ENCODE data around the gene CDHR5.
"Not testable (repeated sequence)": the region's sequence is repeated elsewhere in the genome, so short reads cannot be mapped to it uniquely, and the experiment has no call there.

Gene CDHR5

DNA sequence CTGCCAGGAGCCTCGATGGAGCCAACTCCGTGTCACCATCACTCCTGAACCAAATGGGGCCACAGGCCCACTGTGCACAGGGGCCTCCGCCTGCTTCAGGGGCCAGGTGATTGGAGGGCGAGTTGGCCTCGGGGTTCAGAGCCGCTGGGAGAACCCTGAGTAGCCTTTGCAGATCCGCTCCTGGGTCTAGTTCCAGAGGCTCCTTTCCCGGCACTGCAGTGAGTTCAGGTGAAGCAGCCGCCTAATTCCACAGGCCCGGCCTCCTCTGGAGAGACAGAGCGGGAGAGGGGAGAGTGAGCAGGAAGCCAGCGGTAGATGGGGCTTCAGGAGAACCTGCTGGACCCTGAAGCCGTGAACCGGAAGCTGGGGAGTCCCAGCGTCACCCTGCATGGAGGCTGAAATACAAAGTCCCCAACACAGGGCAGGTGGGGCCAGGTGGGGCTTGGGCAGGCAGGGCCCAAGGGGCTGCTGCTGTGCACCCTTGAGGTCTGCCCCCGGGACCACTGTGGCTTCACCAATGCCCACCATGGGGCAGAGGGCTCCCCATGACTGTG, 34.9 kb upstream of the CDHR5 start:
- H3K36me3 ChIP-seq (ENCODE audit: control insufficient read depth in 5 of 5, insufficient read depth in 5 of 5, low read length in 5 of 5) = peaks cover 0 to 52% (median 27%) of the 10 kb centered on the region in 5 donors
- H3K27me3 ChIP-seq (ENCODE audit: control insufficient read depth in 5 of 5, insufficient read depth in 4 of 5, low read length in 5 of 5) = no peaks in the 10 kb centered on the region
- H3K4me1 ChIP-seq (ENCODE audit: control insufficient read depth in 5 of 5, insufficient read depth in 5 of 5, low read length in 5 of 5) = peaks cover 0 to 9% (median 0%) of the 10 kb centered on the region in 5 donors
- H3K9me3 ChIP-seq (ENCODE audit: control insufficient read depth in 5 of 5, low read length in 5 of 5) = no peaks in the 10 kb centered on the region
- no peak overlapping the region for H3K27ac ChIP-seq (ENCODE audit: low read depth, low read length)
- no peak overlapping the region for H3K9ac ChIP-seq (ENCODE audit: low read length in 5 of 5)
- no peak overlapping the region for H3K4me3 ChIP-seq (ENCODE audit: low read depth in 1 of 5, low read length in 5 of 5)

DNA sequence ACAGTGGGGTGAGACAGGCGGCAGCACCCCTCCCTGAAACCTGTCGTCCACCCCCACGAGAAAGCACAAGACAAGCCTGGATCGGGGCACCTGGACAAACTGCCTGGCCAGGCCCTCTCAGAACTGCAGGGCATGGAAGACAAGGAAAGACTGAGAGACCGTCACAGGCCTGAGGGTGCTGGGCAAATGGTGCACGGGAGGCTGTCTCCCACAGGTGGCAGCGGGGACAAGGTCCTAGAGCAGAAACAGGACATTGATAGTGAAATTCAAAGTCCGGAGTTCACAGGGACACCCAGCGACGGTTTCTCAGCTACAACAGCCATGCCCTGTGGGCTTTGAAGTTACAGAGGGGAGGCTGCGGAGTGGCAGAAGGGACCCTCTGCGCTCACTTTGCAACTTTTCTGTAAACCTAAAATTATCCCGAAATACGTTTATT, 33.0 kb upstream of the CDHR5 start:
- Histone ChIP-seq H3K27ac (ENCODE audit: low read depth, low read length) (no peak overlapping the region), H3K4me3 (ENCODE audit: low read depth in 1 of 5, low read length in 5 of 5) (no peak overlapping the region), H3K9ac (ENCODE audit: low read length in 5 of 5) (no peak overlapping the region), H3K9me3 (ENCODE audit: control insufficient read depth in 5 of 5, low read length in 5 of 5) (no peaks in the 10 kb centered on the region), H3K27me3 (ENCODE audit: control insufficient read depth in 5 of 5, insufficient read depth in 4 of 5, low read length in 5 of 5) (no peaks in the 10 kb centered on the region), H3K36me3 (ENCODE audit: control insufficient read depth in 5 of 5, insufficient read depth in 5 of 5, low read length in 5 of 5) (peaks cover 0 to 56% (median 30%) of the 10 kb centered on the region in 5 donors), H3K4me1 (ENCODE audit: control insufficient read depth in 5 of 5, insufficient read depth in 5 of 5, low read length in 5 of 5) (peaks cover 0 to 9% (median 0%) of the 10 kb centered on the region in 5 donors)

DNA sequence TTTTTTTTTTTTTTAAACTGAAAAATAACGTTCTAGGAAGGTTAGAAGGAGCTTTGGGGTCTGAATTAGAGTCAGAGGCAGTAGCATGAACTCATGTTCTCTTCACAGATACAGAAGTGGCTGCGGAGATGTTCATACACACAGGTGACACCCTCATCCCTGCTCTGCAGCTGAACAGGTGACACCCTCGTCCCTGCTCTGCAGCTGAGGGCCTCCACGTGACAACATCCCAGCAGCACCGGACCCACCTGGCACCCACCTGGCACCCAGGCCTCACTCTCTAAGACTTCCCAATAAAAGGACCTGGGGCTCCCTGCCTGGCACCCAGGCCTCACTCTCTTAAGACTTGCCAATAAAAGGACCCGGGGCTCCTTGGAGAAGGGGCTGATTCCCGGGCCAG, 32.1 kb upstream of the CDHR5 start:
- H3K36me3 ChIP-seq (ENCODE audit: control insufficient read depth in 5 of 5, insufficient read depth in 5 of 5, low read length in 5 of 5) = peaks cover 0 to 56% (median 30%) of the 10 kb centered on the region in 5 donors
- H3K9me3 ChIP-seq (ENCODE audit: control insufficient read depth in 5 of 5, low read length in 5 of 5) = no peaks in the 10 kb centered on the region
- no peak overlapping the region for H3K4me3 ChIP-seq (ENCODE audit: low read depth in 1 of 5, low read length in 5 of 5)
- peaks cover 0 to 9% (median 0%) of the 10 kb centered on the region in 5 donors for H3K4me1 ChIP-seq (ENCODE audit: control insufficient read depth in 5 of 5, insufficient read depth in 5 of 5, low read length in 5 of 5)
- no peaks in the 10 kb centered on the region for H3K27me3 ChIP-seq (ENCODE audit: control insufficient read depth in 5 of 5, insufficient read depth in 4 of 5, low read length in 5 of 5)
- no peak overlapping the region for H3K27ac ChIP-seq (ENCODE audit: low read depth, low read length)
- no peak overlapping the region for H3K9ac ChIP-seq (ENCODE audit: low read length in 5 of 5)

DNA sequence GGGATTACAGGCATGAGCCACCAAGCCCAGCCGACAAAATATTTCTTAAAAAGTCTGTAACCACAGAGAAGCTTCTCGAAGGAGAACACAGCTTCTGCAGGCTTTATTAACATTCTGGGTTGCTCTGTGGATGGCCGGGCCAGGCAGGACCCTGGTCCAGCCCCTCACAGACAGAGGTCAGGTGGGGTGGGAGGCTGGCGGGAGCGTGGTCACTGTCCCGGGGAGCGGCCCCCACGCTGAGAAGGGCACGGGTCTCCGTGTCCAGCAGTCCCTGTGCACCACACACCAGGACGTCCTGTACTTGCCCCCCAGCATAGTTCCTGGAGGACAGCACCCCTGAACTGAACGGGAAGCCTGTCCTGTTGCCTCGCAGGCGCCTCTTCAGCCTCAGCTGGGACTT, 31.7 kb upstream of the CDHR5 start:
- Histone ChIP-seq H3K9ac (ENCODE audit: low read length in 5 of 5) (no peak overlapping the region), H3K36me3 (ENCODE audit: control insufficient read depth in 5 of 5, insufficient read depth in 5 of 5, low read length in 5 of 5) (peaks cover 0 to 56% (median 30%) of the 10 kb centered on the region in 5 donors), H3K27ac (ENCODE audit: low read depth, low read length) (no peak overlapping the region), H3K4me3 (ENCODE audit: low read depth in 1 of 5, low read length in 5 of 5) (no peak overlapping the region), H3K9me3 (ENCODE audit: control insufficient read depth in 5 of 5, low read length in 5 of 5) (no peaks in the 10 kb centered on the region), H3K27me3 (ENCODE audit: control insufficient read depth in 5 of 5, insufficient read depth in 4 of 5, low read length in 5 of 5) (no peaks in the 10 kb centered on the region), H3K4me1 (ENCODE audit: control insufficient read depth in 5 of 5, insufficient read depth in 5 of 5, low read length in 5 of 5) (peaks cover 0 to 9% (median 0%) of the 10 kb centered on the region in 5 donors)

DNA sequence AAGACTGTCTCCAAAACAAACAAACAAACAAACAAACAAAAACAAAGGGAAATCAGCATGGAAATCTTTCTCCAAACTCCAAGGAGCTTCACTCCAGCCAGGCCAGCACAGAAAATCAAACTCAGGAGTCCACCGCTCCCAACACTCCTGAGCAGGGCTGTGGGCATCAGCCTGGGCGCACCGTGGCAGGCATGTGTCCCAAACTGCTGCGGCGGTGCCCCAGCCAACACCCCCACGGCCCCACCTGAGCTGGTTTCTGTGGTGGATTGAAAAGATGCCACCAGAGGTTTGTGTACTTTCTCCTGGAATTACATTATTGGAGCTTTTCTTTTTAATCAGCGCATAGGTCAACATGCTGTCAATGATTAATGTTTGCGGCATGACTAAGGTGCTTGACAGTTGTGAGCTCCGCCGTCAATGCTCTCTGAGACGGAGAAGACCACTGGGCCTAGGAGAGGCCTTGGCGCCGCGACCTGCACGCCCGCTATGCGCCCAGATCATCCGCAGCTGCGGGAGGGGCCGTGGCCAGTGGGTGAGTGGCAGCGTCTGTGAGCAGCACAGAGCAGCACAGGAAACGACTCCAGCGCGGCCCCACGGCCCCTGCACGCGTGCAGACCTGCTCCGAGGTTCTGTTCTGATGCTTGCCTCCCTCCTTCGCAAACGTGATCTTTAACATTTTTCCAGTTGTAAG, 30.4 kb upstream of the CDHR5 start:
- H3K4me3 ChIP-seq (ENCODE audit: low read depth in 1 of 5, low read length in 5 of 5) = no peak overlapping the region
- H3K9me3 ChIP-seq (ENCODE audit: control insufficient read depth in 5 of 5, low read length in 5 of 5) = no peaks in the 10 kb centered on the region
- H3K9ac ChIP-seq (ENCODE audit: low read length in 5 of 5) = no peak overlapping the region
- H3K4me1 ChIP-seq (ENCODE audit: control insufficient read depth in 5 of 5, insufficient read depth in 5 of 5, low read length in 5 of 5) = peaks cover 0 to 9% (median 0%) of the 10 kb centered on the region in 5 donors
- H3K36me3 ChIP-seq (ENCODE audit: control insufficient read depth in 5 of 5, insufficient read depth in 5 of 5, low read length in 5 of 5) = peaks cover 0 to 54% (median 27%) of the 10 kb centered on the region in 5 donors
- no peak overlapping the region for H3K27ac ChIP-seq (ENCODE audit: low read depth, low read length)
- H3K27me3 ChIP-seq (ENCODE audit: control insufficient read depth in 5 of 5, insufficient read depth in 4 of 5, low read length in 5 of 5) = no peaks in the 10 kb centered on the region

DNA sequence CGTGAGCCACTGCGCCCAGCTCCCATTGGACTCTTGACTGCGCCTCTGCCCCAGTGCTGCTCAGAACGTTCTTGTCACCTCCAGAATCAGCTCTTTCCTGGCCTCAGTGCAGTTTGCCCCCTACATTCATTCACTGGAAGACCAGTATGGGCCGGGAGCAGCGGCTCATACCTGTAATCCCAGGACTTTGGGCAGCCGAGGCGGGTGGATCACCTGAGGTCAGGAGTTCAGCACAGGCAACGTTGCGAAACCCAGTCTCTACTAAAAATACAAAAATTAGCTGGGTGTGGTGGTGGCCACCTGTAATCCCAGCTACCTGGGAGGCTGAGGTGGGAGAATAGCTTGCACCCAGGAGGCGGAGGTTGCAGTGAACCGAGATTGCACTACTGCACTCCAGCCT, 29.7 kb upstream of the CDHR5 start:
- H3K27ac ChIP-seq (ENCODE audit: low read depth, low read length); H3K4me3 ChIP-seq (ENCODE audit: low read depth in 1 of 5, low read length in 5 of 5); H3K27me3 ChIP-seq (ENCODE audit: control insufficient read depth in 5 of 5, insufficient read depth in 4 of 5, low read length in 5 of 5); H3K4me1 ChIP-seq (ENCODE audit: control insufficient read depth in 5 of 5, insufficient read depth in 5 of 5, low read length in 5 of 5); H3K9me3 ChIP-seq (ENCODE audit: control insufficient read depth in 5 of 5, low read length in 5 of 5); H3K9ac ChIP-seq (ENCODE audit: low read length in 5 of 5): not testable (repeated sequence)
- H3K36me3 ChIP-seq (ENCODE audit: control insufficient read depth in 5 of 5, insufficient read depth in 5 of 5, low read length in 5 of 5) = peaks cover 0 to 47% (median 21%) of the 10 kb centered on the region in 5 donors

DNA sequence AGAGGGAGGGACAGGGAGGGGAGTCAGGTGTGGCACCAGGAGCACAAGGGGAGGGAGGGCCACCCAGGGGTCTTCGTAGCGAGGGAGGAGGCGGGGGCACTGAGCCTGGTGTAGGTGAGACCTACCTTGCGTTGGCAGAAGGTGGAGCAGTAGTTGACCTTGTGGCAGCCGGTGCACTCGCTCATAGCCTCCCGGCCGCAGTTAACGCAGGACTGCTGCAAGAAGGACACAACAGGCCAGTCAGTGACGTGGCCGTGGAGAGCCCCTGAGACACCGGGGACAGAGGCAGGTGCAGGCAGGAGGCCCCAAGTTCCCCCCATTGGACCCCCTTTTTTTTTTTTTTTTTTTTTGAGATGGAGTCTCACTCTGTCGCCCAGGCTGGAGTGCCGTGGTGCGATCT, 29.1 kb upstream of the CDHR5 start:
- peaks cover 0 to 44% (median 16%) of the 10 kb centered on the region in 5 donors for H3K36me3 ChIP-seq (ENCODE audit: control insufficient read depth in 5 of 5, insufficient read depth in 5 of 5, low read length in 5 of 5)
- no peak overlapping the region for H3K4me3 ChIP-seq (ENCODE audit: low read depth in 1 of 5, low read length in 5 of 5)
- H3K27me3 ChIP-seq (ENCODE audit: control insufficient read depth in 5 of 5, insufficient read depth in 4 of 5, low read length in 5 of 5) = no peaks in the 10 kb centered on the region
- H3K27ac ChIP-seq (ENCODE audit: low read depth, low read length) = no peak overlapping the region
- no peak overlapping the region for H3K9ac ChIP-seq (ENCODE audit: low read length in 5 of 5)
- H3K4me1 ChIP-seq (ENCODE audit: control insufficient read depth in 5 of 5, insufficient read depth in 5 of 5, low read length in 5 of 5) = peaks cover 0 to 9% (median 0%) of the 10 kb centered on the region in 5 donors
- H3K9me3 ChIP-seq (ENCODE audit: control insufficient read depth in 5 of 5, low read length in 5 of 5) = no peaks in the 10 kb centered on the region

DNA sequence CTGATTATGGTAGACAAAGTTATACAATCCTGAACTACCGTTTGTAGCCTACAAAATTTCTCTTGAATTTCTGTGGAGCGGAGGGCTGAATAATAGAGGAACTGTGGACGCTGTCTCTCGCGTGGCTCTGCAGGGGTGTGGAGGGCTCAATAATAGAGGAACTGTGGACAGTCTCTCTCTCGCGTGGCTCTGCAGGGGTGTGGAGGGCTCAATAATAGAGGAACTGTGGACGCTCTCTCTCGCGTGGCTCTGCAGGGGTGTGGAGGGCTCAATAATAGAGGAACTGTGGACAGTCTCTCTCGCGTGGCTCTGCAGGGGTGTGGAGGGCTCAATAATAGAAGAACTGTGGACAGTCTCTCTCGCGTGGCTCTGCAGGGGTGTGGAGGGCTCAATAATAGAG, 28.4 kb upstream of the CDHR5 start:
- not testable (repeated sequence) for H3K27me3 ChIP-seq (ENCODE audit: control insufficient read depth in 5 of 5, insufficient read depth in 4 of 5, low read length in 5 of 5); H3K4me3 ChIP-seq (ENCODE audit: low read depth in 1 of 5, low read length in 5 of 5); H3K9me3 ChIP-seq (ENCODE audit: control insufficient read depth in 5 of 5, low read length in 5 of 5); H3K4me1 ChIP-seq (ENCODE audit: control insufficient read depth in 5 of 5, insufficient read depth in 5 of 5, low read length in 5 of 5); H3K27ac ChIP-seq (ENCODE audit: low read depth, low read length); H3K9ac ChIP-seq (ENCODE audit: low read length in 5 of 5)
- H3K36me3 ChIP-seq (ENCODE audit: control insufficient read depth in 5 of 5, insufficient read depth in 5 of 5, low read length in 5 of 5) = peaks cover 0 to 37% (median 16%) of the 10 kb centered on the region in 5 donors

DNA sequence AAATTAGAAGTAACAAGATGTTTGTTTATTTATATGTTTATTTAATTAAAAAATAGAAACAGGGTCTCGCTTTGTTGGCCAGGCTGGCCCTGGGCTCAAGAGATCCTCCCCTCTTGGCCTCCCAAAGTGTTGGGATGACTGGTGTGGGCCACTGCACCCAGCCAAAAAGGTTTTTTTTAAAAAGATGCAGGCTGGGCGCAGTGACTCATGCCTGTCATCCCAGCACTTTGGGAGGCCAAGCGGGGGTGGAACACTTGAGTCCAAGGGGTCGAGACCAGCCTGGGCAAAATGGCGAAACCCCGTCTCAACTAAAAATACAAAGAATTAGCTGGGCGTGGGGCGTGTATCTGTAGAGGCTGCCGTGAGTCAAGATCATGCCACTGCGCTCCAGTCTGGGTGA, 25.7 kb upstream of the CDHR5 start:
- Histone ChIP-seq H3K4me3 (ENCODE audit: low read depth in 1 of 5, low read length in 5 of 5) (no peak overlapping the region), H3K9ac (ENCODE audit: low read length in 5 of 5) (no peak overlapping the region), H3K4me1 (ENCODE audit: control insufficient read depth in 5 of 5, insufficient read depth in 5 of 5, low read length in 5 of 5) (no peaks in the 10 kb centered on the region), H3K9me3 (ENCODE audit: control insufficient read depth in 5 of 5, low read length in 5 of 5) (no peaks in the 10 kb centered on the region), H3K27ac (ENCODE audit: low read depth, low read length) (no peak overlapping the region), H3K27me3 (ENCODE audit: control insufficient read depth in 5 of 5, insufficient read depth in 4 of 5, low read length in 5 of 5) (no peaks in the 10 kb centered on the region), H3K36me3 (ENCODE audit: control insufficient read depth in 5 of 5, insufficient read depth in 5 of 5, low read length in 5 of 5) (peaks cover 0 to 24% (median 18%) of the 10 kb centered on the region in 5 donors)

DNA sequence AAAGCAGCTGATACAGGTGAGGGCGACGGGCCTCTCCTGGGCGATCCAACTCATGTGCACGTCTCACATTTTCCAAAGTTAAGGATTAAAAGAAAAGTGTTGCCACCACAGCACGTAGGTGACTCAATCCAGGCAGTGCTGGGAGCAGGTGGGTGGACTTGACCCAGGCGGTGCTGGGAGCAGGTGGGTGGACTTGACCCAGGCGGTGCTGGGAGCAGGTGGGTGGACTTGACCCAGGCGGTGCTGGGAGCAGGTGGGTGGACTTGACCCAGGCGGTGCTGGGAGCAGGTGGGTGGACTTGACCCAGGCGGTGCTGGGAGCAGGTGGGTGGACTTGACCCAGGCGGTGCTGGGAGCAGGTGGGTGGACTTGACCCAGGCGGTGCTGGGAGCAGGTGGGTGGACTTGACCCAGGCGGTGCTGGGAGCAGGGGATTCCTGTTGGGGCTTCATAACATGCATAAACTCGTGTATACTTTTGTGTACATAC, 23.0 kb upstream of the CDHR5 start:
- H3K36me3 ChIP-seq (ENCODE audit: control insufficient read depth in 5 of 5, insufficient read depth in 5 of 5, low read length in 5 of 5) = peaks cover 0 to 23% (median 19%) of the 10 kb centered on the region in 5 donors
- not testable (repeated sequence) for H3K27ac ChIP-seq (ENCODE audit: low read depth, low read length); H3K4me1 ChIP-seq (ENCODE audit: control insufficient read depth in 5 of 5, insufficient read depth in 5 of 5, low read length in 5 of 5); H3K27me3 ChIP-seq (ENCODE audit: control insufficient read depth in 5 of 5, insufficient read depth in 4 of 5, low read length in 5 of 5); H3K9ac ChIP-seq (ENCODE audit: low read length in 5 of 5); H3K4me3 ChIP-seq (ENCODE audit: low read depth in 1 of 5, low read length in 5 of 5); H3K9me3 ChIP-seq (ENCODE audit: control insufficient read depth in 5 of 5, low read length in 5 of 5)

All from subcutaneous abdominal adipose tissue (tissue), 5 donors.